ENCODE results near the gene CACNA1G.

The CACNA1G gene

GRCh38 chr17:50534222-50534978, 26.1 kb upstream of the CACNA1G start:
- Histone ChIP-seq H3K56ac (ENCODE audit: low read length) (peak overlapping the region; percentile 56), H4K5ac (ENCODE audit: low read length) (no peak overlapping the region), H3K23ac (ENCODE audit: low read length) (no peak overlapping the region), H3K4me2 (ENCODE audit: low read length) (peak overlapping the region; percentile 86), H3K36me3 (ENCODE audit: control insufficient read depth, insufficient read depth, low read length) (no peaks in the 10 kb centered on the region), H3K79me1 (ENCODE audit: low read length) (no peaks in the 10 kb centered on the region), H2AK5ac (ENCODE audit: low read length) (no peak overlapping the region), H2BK120ac (ENCODE audit: low read depth, low read length) (no peak overlapping the region), H2BK15ac (replicated peaks; ENCODE audit: low read depth) (no peak overlapping the region), H3K27ac (ENCODE audit: low read depth, low read length) (no peak overlapping the region), H3K18ac (ENCODE audit: low read length) (no peak overlapping the region), H2BK5ac (ENCODE audit: low read length) (no peak overlapping the region), H3K27me3 (ENCODE audit: insufficient read depth, low read length, poor library complexity) (no peaks in the 10 kb centered on the region), H3K9ac (ENCODE audit: low read length) (peak overlapping the region; percentile 17), H3K4ac (ENCODE audit: low read depth, low read length) (no peak overlapping the region), H4K8ac (ENCODE audit: low read depth, low read length) (no peak overlapping the region), H3K79me2 (ENCODE audit: control insufficient read depth, insufficient read depth, low read length) (no peaks in the 10 kb centered on the region), H3K4me1 (ENCODE audit: control insufficient read depth, low read depth, low read length) (peaks cover 4% of the 10 kb centered on the region), H3K4me3 (ENCODE audit: low read length) (no peak overlapping the region)
- no CpG with 5 or more reads among the region's 24 CpGs for WGBS (ENCODE audit: extremely low coverage, insufficient coverage, low lambda C conversion rate)
- peak; percentile 62 for DNase-seq

- Histone ChIP-seq H3K18ac (ENCODE audit: low read length) (no peak overlapping the region), H3K4me1 (ENCODE audit: control insufficient read depth, low read depth, low read length) (peaks cover 4% of the 10 kb centered on the region), H3K56ac (ENCODE audit: low read length) (no peak overlapping the region), H2BK120ac (ENCODE audit: low read depth, low read length) (no peak overlapping the region), H4K5ac (ENCODE audit: low read length) (no peak overlapping the region), H3K4me3 (ENCODE audit: low read length) (no peak overlapping the region), H3K36me3 (ENCODE audit: control insufficient read depth, insufficient read depth, low read length) (no peaks in the 10 kb centered on the region), H3K79me1 (ENCODE audit: low read length) (no peaks in the 10 kb centered on the region), H3K4me2 (ENCODE audit: low read length) (no peak overlapping the region), H3K9ac (ENCODE audit: low read length) (no peak overlapping the region), H3K79me2 (ENCODE audit: control insufficient read depth, insufficient read depth, low read length) (no peaks in the 10 kb centered on the region), H2BK15ac (replicated peaks; ENCODE audit: low read depth) (no peak overlapping the region), H3K23ac (ENCODE audit: low read length) (no peak overlapping the region), H4K8ac (ENCODE audit: low read depth, low read length) (no peak overlapping the region), H3K27me3 (ENCODE audit: insufficient read depth, low read length, poor library complexity) (no peaks in the 10 kb centered on the region), H2AK5ac (ENCODE audit: low read length) (no peak overlapping the region), H2BK5ac (ENCODE audit: low read length) (no peak overlapping the region), H3K4ac (ENCODE audit: low read depth, low read length) (no peak overlapping the region), H3K27ac (ENCODE audit: low read depth, low read length) (no peak overlapping the region)
- DNase-seq = no peak
- WGBS (ENCODE audit: extremely low coverage, insufficient coverage, low lambda C conversion rate) = no CpG with 5 or more reads among the region's 2 CpGs
Observed at GRCh38 chr17:50534979-50535326, 25.6 kb upstream of the CACNA1G start.

- H2BK5ac ChIP-seq (ENCODE audit: low read length) = no peak overlapping the region
- no peak overlapping the region for H3K27ac ChIP-seq (ENCODE audit: low read depth, low read length)
- no peak for DNase-seq
- H3K27me3 ChIP-seq (ENCODE audit: insufficient read depth, low read length, poor library complexity) = no peaks in the 10 kb centered on the region
- H3K36me3 ChIP-seq (ENCODE audit: control insufficient read depth, insufficient read depth, low read length) = no peaks in the 10 kb centered on the region
- no peak overlapping the region for H3K56ac ChIP-seq (ENCODE audit: low read length)
- no peak overlapping the region for H4K5ac ChIP-seq (ENCODE audit: low read length)
- H3K18ac ChIP-seq (ENCODE audit: low read length) = no peak overlapping the region
- no peak overlapping the region for H2AK5ac ChIP-seq (ENCODE audit: low read length)
- no peak overlapping the region for H2BK120ac ChIP-seq (ENCODE audit: low read depth, low read length)
- no peaks in the 10 kb centered on the region for H3K79me1 ChIP-seq (ENCODE audit: low read length)
- H3K23ac ChIP-seq (ENCODE audit: low read length) = no peak overlapping the region
- no peak overlapping the region for H3K9ac ChIP-seq (ENCODE audit: low read length)
- no peak overlapping the region for H3K4me2 ChIP-seq (ENCODE audit: low read length)
- no peak overlapping the region for H2BK15ac ChIP-seq (replicated peaks; ENCODE audit: low read depth)
- no peak overlapping the region for H3K4me3 ChIP-seq (ENCODE audit: low read length)
- H3K79me2 ChIP-seq (ENCODE audit: control insufficient read depth, insufficient read depth, low read length) = no peaks in the 10 kb centered on the region
- H3K4ac ChIP-seq (ENCODE audit: low read depth, low read length) = no peak overlapping the region
- WGBS (ENCODE audit: extremely low coverage, insufficient coverage, low lambda C conversion rate) = no CpG with 5 or more reads among the region's 7 CpGs
- peaks cover 4% of the 10 kb centered on the region for H3K4me1 ChIP-seq (ENCODE audit: control insufficient read depth, low read depth, low read length)
- no peak overlapping the region for H4K8ac ChIP-seq (ENCODE audit: low read depth, low read length)
Observed at GRCh38 chr17:50535407-50535806, 25.1 kb upstream of the CACNA1G start.

- H4K8ac ChIP-seq (ENCODE audit: low read depth, low read length) = no peak overlapping the region
- H3K9ac ChIP-seq (ENCODE audit: low read length) = no peak overlapping the region
- DNase-seq = no peak
- no peak overlapping the region for H2BK120ac ChIP-seq (ENCODE audit: low read depth, low read length)
- no peak overlapping the region for H3K18ac ChIP-seq (ENCODE audit: low read length)
- no peak overlapping the region for H2BK15ac ChIP-seq (replicated peaks; ENCODE audit: low read depth)
- H3K79me1 ChIP-seq (ENCODE audit: low read length) = no peaks in the 10 kb centered on the region
- H3K27me3 ChIP-seq (ENCODE audit: insufficient read depth, low read length, poor library complexity) = no peaks in the 10 kb centered on the region
- no peak overlapping the region for H3K4me2 ChIP-seq (ENCODE audit: low read length)
- H3K36me3 ChIP-seq (ENCODE audit: control insufficient read depth, insufficient read depth, low read length) = no peaks in the 10 kb centered on the region
- H3K56ac ChIP-seq (ENCODE audit: low read length) = no peak overlapping the region
- H3K4me1 ChIP-seq (ENCODE audit: control insufficient read depth, low read depth, low read length) = peaks cover 4% of the 10 kb centered on the region
- H2BK5ac ChIP-seq (ENCODE audit: low read length) = no peak overlapping the region
- H3K4ac ChIP-seq (ENCODE audit: low read depth, low read length) = no peak overlapping the region
- H3K4me3 ChIP-seq (ENCODE audit: low read length) = no peak overlapping the region
- no peak overlapping the region for H3K23ac ChIP-seq (ENCODE audit: low read length)
- no peak overlapping the region for H3K27ac ChIP-seq (ENCODE audit: low read depth, low read length)
- no peaks in the 10 kb centered on the region for H3K79me2 ChIP-seq (ENCODE audit: control insufficient read depth, insufficient read depth, low read length)
- no CpG with 5 or more reads among the region's 45 CpGs for WGBS (ENCODE audit: extremely low coverage, insufficient coverage, low lambda C conversion rate)
- H4K5ac ChIP-seq (ENCODE audit: low read length) = no peak overlapping the region
- no peak overlapping the region for H2AK5ac ChIP-seq (ENCODE audit: low read length)
Observed at GRCh38 chr17:50536683-50537646, 23.6 kb upstream of the CACNA1G start.

GRCh38 chr17:50537721-50538548, 22.6 kb upstream of the CACNA1G start:
- Histone ChIP-seq H3K79me2 (ENCODE audit: control insufficient read depth, insufficient read depth, low read length) (no peaks in the 10 kb centered on the region), H2BK5ac (ENCODE audit: low read length) (no peak overlapping the region), H4K8ac (ENCODE audit: low read depth, low read length) (no peak overlapping the region), H2AK5ac (ENCODE audit: low read length) (no peak overlapping the region), H3K4ac (ENCODE audit: low read depth, low read length) (no peak overlapping the region), H3K4me2 (ENCODE audit: low read length) (no peak overlapping the region), H3K36me3 (ENCODE audit: control insufficient read depth, insufficient read depth, low read length) (no peaks in the 10 kb centered on the region), H4K5ac (ENCODE audit: low read length) (no peak overlapping the region), H3K4me1 (ENCODE audit: control insufficient read depth, low read depth, low read length) (peaks cover 3% of the 10 kb centered on the region), H3K9ac (ENCODE audit: low read length) (no peak overlapping the region), H3K4me3 (ENCODE audit: low read length) (no peak overlapping the region), H3K18ac (ENCODE audit: low read length) (no peak overlapping the region), H2BK120ac (ENCODE audit: low read depth, low read length) (no peak overlapping the region), H3K27me3 (ENCODE audit: insufficient read depth, low read length, poor library complexity) (no peaks in the 10 kb centered on the region), H3K79me1 (ENCODE audit: low read length) (no peaks in the 10 kb centered on the region), H3K56ac (ENCODE audit: low read length) (no peak overlapping the region), H2BK15ac (replicated peaks; ENCODE audit: low read depth) (no peak overlapping the region), H3K23ac (ENCODE audit: low read length) (no peak overlapping the region), H3K27ac (ENCODE audit: low read depth, low read length) (no peak overlapping the region)
- WGBS (ENCODE audit: extremely low coverage, insufficient coverage, low lambda C conversion rate) = no CpG with 5 or more reads among the region's 20 CpGs
- DNase-seq = no peak

Measured in mesendoderm (in vitro differentiated cells).